Measurements from ENCODE around the gene RPSA. TPM values are rescaled to one million over a fixed set of nuclear protein-coding genes. Genes with fewer than 3 reads are reported as not detected.
"Not testable (repeated sequence)": the region's sequence is repeated elsewhere in the genome, so short reads cannot be mapped to it uniquely, and the experiment has no call there.

RPSA gene
- total RNA-seq, 1 experiment from 2014 or later = 1,184 TPM

DNA sequence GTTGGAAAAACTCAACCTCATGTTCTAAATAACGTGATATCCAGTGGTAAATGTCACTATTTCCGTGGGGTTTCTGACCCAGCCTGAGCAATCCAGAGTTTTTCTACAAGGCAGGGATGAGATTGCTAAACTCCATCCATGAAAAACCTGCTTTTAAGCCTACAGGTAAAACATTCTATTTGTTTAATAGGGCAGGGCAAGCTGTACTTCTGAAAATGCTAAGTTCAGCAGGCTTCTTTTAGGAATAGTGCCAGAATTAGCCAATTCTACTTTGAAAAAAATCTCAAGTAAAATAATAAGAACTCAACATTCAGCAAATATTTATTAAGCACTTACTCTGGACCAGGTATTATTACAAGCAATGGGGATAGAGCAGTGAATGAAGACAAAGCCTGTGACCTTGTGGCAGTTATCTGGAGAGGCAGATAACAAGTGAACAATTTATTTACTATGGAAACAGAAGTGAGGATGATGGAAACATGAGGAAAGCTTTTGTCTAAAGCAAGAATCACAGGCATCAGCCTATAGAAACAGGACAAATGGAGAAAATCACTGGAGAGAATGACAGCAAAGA is 13.3 kb downstream of the RPSA start:
- DNase-seq (ENCODE audit: low spot score) = no peak

DNA sequence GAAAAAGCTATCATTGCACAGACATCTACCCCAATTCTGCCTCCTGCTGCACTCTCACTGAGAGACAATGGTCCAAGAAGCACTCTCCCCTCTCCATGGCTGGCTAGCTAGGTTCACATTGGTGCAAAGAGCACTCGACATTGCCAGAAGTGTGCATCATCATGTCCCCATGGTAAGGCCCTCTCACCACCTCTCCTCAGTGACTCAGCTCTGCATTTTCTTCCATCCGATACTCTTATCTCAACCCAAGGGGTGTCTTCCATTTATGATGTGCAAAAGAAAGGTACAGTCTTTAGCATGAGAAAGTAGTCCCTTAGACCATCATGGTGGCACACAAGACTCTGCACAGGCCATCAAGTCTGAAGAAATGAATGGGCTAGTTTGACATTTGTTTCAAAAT is 14.0 kb downstream of the RPSA start:
- DNase-seq (ENCODE audit: low spot score) = no peak

DNA sequence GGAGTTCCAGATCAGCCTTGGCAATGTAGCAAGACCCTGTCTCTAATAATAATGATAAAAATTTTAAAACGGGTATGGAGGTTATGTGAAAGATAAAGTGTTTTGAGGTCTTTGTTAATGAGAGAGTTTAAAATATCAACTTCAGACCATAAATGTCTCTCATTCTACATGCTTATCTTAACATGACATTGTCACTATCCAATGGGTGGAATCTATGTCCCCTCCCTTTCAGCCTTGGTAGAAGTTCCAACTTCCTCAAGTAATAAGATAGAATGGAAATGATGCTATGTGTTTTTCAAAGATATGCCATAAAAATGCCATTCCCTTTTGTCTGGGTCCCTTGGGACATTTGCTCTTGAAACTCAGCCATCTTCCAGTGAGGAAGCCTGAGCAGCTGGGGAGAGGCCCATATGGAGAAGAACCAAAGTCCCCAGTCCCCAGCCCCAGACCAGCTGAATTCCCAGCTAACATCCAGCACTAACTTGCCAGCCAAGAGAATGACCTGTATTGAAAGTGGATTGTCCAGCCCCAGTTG is 17.0 kb downstream of the RPSA start:
- no peak for DNase-seq (ENCODE audit: low spot score)

- no peak for DNase-seq (ENCODE audit: low spot score)
These were observed 19.8 kb downstream of the RPSA start for GRCh38 chr3:39426312-39426711.

GRCh38 chr3:39427506-39427905 is 21.0 kb downstream of the RPSA start:
- no peak for DNase-seq (ENCODE audit: low spot score)

- no peak for DNase-seq (ENCODE audit: low spot score)
These were observed 22.3 kb downstream of the RPSA start for GRCh38 chr3:39428745-39429201.

DNA sequence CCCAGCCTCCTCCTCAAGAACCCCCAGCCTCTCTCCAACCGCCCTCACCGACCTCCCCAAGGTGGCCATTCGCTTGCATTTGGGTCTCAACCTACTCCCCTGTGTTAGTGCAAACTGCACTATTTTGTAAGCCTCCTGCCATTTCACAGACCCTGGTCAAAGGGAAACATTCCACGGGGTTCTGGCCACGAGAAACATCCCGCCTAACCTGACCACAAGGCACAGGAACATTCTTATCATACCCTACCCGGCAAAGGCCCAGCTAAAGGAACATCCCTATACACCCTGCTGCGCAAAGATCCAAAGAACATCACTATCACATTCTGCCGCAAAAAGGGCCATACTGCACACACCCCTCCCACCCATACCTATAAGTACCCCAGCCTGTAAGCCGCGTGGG is 22.9 kb downstream of the RPSA start:
- no peak for DNase-seq (ENCODE audit: low spot score)

DNA sequence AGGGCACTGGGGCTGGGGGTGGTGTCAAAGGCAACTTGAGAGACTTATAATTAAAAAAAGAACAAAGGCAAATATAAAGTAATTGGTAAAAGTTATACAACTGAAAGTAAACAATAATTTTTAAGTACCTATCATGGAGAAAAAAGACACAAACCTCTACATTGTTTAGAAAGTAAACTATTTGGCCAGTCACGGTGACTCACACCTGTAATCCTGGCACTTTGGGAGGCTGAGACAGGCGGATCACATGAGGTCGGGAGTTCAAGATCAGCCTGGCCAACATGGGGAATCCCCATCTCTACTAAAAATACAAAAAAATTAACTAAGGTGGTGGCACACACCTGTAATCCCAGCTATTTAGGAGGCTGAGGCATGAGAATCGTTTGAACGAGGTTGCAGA is 25.8 kb downstream of the RPSA start:
- DNase-seq (ENCODE audit: low spot score) = peak; percentile 38

- peak; percentile 58 for DNase-seq (ENCODE audit: low spot score)
These were observed 27.1 kb downstream of the RPSA start for GRCh38 chr3:39433642-39434041.

- DNase-seq (ENCODE audit: low spot score) = peak; percentile 59
These were observed 28.1 kb downstream of the RPSA start for GRCh38 chr3:39434574-39434973.

GRCh38 chr3:39435006-39435748 is 28.7 kb downstream of the RPSA start:
- DNase-seq (ENCODE audit: low spot score) = no peak

DNA sequence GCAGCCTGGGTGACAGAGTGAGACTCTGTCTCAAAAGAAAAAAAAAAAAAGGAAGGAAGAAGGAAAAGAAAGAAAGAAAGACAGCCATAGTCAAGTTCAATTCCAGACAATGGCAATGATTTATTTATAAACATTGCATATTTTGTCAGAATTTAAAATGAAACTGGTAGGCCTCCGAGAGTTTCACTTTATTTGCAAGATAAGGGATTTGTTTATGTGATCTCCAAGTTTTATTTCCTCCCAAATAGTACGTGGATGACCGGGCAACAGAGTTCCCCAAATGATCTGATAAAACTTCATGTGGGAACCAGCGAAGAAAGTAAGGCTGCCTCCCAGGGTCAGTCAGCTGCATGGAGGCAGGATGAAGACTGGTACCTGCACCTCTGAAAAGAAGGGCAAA is 32.4 kb downstream of the RPSA start:
- DNase-seq (ENCODE audit: low spot score) = no peak

DNA sequence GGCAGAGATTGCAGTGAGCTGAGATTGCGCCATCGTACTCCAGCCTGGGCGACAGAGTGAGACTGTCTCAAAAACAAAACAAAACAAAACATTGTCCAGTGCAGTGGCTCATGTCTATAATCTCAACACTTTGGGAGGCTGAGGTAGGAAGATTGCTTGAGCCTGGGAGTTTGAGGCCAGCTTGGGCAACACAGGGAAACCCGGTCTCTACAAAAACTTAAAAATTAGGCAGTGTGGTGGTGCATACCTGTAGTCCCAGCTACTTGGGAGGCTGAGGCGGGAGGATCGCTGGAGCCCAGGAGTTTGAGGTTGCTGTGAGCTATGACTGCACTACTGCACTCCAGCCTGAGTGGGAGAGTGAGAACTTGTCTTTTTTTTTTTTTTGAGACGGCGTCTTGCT is 33.8 kb downstream of the RPSA start:
- no peak for DNase-seq (ENCODE audit: low spot score)

- DNase-seq (ENCODE audit: low spot score) = no peak
These were observed 37.0 kb downstream of the RPSA start for GRCh38 chr3:39443530-39443929.

GRCh38 chr3:39445927-39446326 is 39.4 kb downstream of the RPSA start:
- no peak for DNase-seq (ENCODE audit: low spot score)

- no peak for DNase-seq (ENCODE audit: low spot score)
These were observed 39.9 kb downstream of the RPSA start for GRCh38 chr3:39446444-39446843.

GRCh38 chr3:39447637-39448483 is 41.3 kb downstream of the RPSA start:
- DNase-seq (ENCODE audit: low spot score) = peak; percentile 64

DNA sequence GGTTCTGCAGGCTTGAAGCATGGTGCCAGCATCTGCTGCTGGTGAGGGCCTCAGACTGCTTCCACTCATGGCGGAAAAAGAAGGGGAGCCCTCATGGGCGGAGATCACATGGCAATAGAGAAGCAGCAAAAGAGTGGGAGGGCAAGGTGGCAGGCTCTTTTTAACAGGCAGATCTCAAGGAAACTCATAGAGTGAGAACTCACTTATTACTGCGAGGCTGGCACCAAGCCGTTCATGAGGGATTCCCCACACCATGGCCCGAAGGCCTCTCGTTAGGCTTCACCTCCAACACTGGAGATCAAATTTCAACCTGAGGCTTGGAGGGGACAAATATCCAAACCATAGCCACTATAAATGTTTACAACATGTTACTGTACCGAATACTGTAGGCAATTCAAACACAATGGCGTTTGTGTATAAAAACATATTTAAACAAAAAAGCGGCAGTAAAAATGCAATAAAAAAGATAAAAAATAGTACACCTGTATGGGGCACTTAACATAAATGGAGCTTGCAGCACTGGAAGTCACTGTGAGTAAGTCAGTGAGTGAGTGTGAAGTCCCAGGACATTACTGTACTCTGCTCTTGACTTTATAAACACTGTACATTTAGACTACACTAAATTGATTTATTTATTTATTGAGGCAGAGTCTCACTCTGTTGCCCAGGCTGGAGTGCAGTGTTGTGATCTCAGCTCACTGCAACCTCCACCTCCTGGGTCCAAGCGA is 42.1 kb downstream of the RPSA start:
- DNase-seq (ENCODE audit: low spot score) = no peak

DNA sequence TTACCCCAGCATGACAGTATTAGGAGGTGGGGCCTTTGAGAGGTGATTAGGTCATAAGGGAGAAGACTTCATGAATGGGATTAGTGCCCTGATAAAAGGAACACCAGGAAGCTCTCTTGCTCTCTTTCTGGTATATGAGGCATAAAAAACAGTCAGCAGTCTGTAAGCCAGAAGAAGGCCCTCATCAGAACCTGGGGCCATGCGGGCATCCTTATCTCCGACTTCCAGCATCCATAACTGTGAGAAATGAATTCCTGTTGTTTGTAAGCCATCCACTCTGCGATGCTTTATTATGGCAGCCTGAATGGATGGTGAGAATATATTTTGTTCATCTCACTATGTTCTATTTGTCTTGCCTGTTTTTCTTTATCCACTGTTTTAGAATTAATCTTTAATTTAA is 43.3 kb downstream of the RPSA start:
- no peak for DNase-seq (ENCODE audit: low spot score)

GRCh38 chr3:39453134-39453533 is 46.6 kb downstream of the RPSA start:
- no peak for DNase-seq (ENCODE audit: low spot score)

- not testable (repeated sequence) for DNase-seq (ENCODE audit: low spot score)
These were observed 47.4 kb downstream of the RPSA start for GRCh38 chr3:39453872-39454271.

All from A172 (cell line).